IMR-90 (cell line): ENCODE data around the gene TOP2B. TPM values are rescaled to one million over a fixed set of nuclear protein-coding genes. Genes with fewer than 3 reads are reported as not detected.

Experiments
- ATAC-seq: fragments of 200-7000 bp; cut with Tn5 transposase; 2 replicates; pipeline ENCODE4 v1.9.1; 2020; ENCODE audit warnings: low read depth, mild to moderate bottlenecking, moderate library complexity
- BruUV-seq: library from RNA; stranded (reverse); fragments of 400-500 nt; replicated peaks from 2 replicates; lab custom pipeline; 2021; lab: Mats Ljungman, UMichigan
- CTCF ChIA-PET: fragments of 300-600 bp; formaldehyde crosslinking; extraction: SDS; loops from one replicate; lab custom pipeline; 2021; ENCODE audit warnings: antibody characterized with exemption; lab: Yijun Ruan, JAX
- POLR2A ChIA-PET: fragments of 300-600 bp; sonication (Branson Sonifier 250); formaldehyde crosslinking; loops from one replicate; lab custom pipeline; 2022; ENCODE audit warnings: antibody characterized with exemption; ENCODE audit not compliant: unreplicated experiment; lab: Charles Lee
- DNase-seq: peaks from one replicate; pipeline ENCODE4 v3.0.0; 2013
- H2AFZ ChIP-seq: replicated peaks from 2 replicates; pipeline ENCODE3; 2013; ENCODE audit warnings: low read length, mild to moderate bottlenecking; ENCODE audit not compliant: poor library complexity
- H2AK5ac ChIP-seq: 2 replicates; pipeline ENCODE4 v1.6.1; 2013; ENCODE audit warnings: low read depth, low read length, inconsistent platforms
- H2AK9ac ChIP-seq: replicated peaks from 2 replicates; pipeline ENCODE3; 2013; ENCODE audit warnings: mild to moderate bottlenecking, low read depth, low read length, moderate library complexity; ENCODE audit not compliant: poor library complexity
- H2BK120ac ChIP-seq: 2 replicates; pipeline ENCODE4 v1.6.1; 2013; ENCODE audit warnings: low read depth, low read length, inconsistent platforms
- H2BK15ac ChIP-seq: 3 replicates; pipeline ENCODE4 v1.6.1; 2013; ENCODE audit warnings: low read depth, low read length, inconsistent platforms
- H2BK20ac ChIP-seq: 2 replicates; pipeline ENCODE4 v1.6.1; 2013; ENCODE audit warnings: low read depth, mild to moderate bottlenecking, inconsistent platforms, low read length, moderate library complexity
- H2BK5ac ChIP-seq: 2 replicates; pipeline ENCODE4 v1.6.1; 2013; ENCODE audit warnings: mild to moderate bottlenecking, low read depth, low read length, inconsistent platforms; ENCODE audit not compliant: poor library complexity, severe bottlenecking
- H3K14ac ChIP-seq: replicated peaks from 2 replicates; pipeline ENCODE4 v1.6.1; 2013; ENCODE audit warnings: low read depth, low read length, inconsistent platforms
- H3K18ac ChIP-seq: 2 replicates; pipeline ENCODE4 v1.6.1; 2013; ENCODE audit warnings: low read depth, low read length, control low read depth
- H3K23ac ChIP-seq: 2 replicates; pipeline ENCODE4 v1.6.1; 2013; ENCODE audit warnings: low read depth, low read length, inconsistent platforms
- H3K27ac ChIP-seq: 2 replicates; pipeline ENCODE4 v1.5.1; 2013; ENCODE audit warnings: mild to moderate bottlenecking, control low read depth, low read length; ENCODE audit not compliant: insufficient read depth
- H3K27me3 ChIP-seq: 2 replicates; pipeline ENCODE4 v1.6.1; 2013; ENCODE audit warnings: low read length; ENCODE audit not compliant: control insufficient read depth, insufficient read depth
- H3K36me3 ChIP-seq: 2 replicates; pipeline ENCODE4 v1.6.1; 2013; ENCODE audit warnings: low read length, mixed read lengths; ENCODE audit not compliant: control insufficient read depth, insufficient read depth
- H3K4ac ChIP-seq: 2 replicates; pipeline ENCODE4 v1.6.1; 2013; ENCODE audit warnings: low read depth, low read length, inconsistent platforms
- H3K4me1 ChIP-seq: 2 replicates; pipeline ENCODE4 v1.6.1; 2013; ENCODE audit warnings: low read length, mixed read lengths; ENCODE audit not compliant: control insufficient read depth, insufficient read depth
- H3K4me2 ChIP-seq: 2 replicates; pipeline ENCODE4 v1.6.1; 2013; ENCODE audit warnings: low read depth, mild to moderate bottlenecking, control low read depth, low read length, moderate library complexity
- H3K4me3 ChIP-seq: 2 replicates; pipeline ENCODE4 v1.5.1; 2013; ENCODE audit warnings: low read depth, mild to moderate bottlenecking, control low read depth, low read length, moderate library complexity; ENCODE audit not compliant: insufficient read depth
- H3K56ac ChIP-seq: 2 replicates; pipeline ENCODE4 v1.6.1; 2013; ENCODE audit warnings: low read length, inconsistent platforms; ENCODE audit not compliant: insufficient read depth; ENCODE audit errors: extremely low read depth
- H3K79me1 ChIP-seq, 2 experiments: 2 replicates each; pipeline ENCODE4 v1.6.1; 2013; ENCODE audit warnings: low read length in 2 of 2, inconsistent platforms in 1 of 2, low read depth in 1 of 2
- H3K9ac ChIP-seq: 2 replicates; pipeline ENCODE4 v1.6.1; 2013; ENCODE audit warnings: low read depth, low read length, control low read depth
- H3K9me1 ChIP-seq: 2 replicates; pipeline ENCODE4 v1.6.1; 2013; ENCODE audit warnings: low read length, inconsistent platforms; ENCODE audit not compliant: insufficient read depth
- H3K9me3 ChIP-seq: 2 replicates; pipeline ENCODE4 v1.6.1; 2013; ENCODE audit warnings: low read length; ENCODE audit not compliant: control insufficient read depth, insufficient read depth
- H4K20me1 ChIP-seq: 2 replicates; pipeline ENCODE4 v1.6.1; 2013; ENCODE audit warnings: low read length, inconsistent platforms; ENCODE audit not compliant: insufficient read depth
- H4K5ac ChIP-seq: 2 replicates; pipeline ENCODE4 v1.6.1; 2013; ENCODE audit warnings: mild to moderate bottlenecking, low read depth, low read length, control low read depth
- H4K8ac ChIP-seq, 2 experiments: 2 replicates each; pipeline ENCODE4 v1.6.1; 2013; ENCODE audit warnings: low read depth in 2 of 2, low read length in 2 of 2, control low read depth in 1 of 2, inconsistent platforms in 1 of 2
- H4K91ac ChIP-seq: 2 replicates; pipeline ENCODE4 v1.6.1; 2013; ENCODE audit warnings: low read depth, low read length, inconsistent platforms; ENCODE audit not compliant: insufficient read depth
- NFE2L2 ChIP-seq: fragments of 150-350 bp; IDR thresholded peaks from 2 replicates; pipeline ENCODE4 v1.6.1; 2016; ENCODE audit warnings: low read depth, mild to moderate bottlenecking, low read length
- RCOR1 ChIP-seq: IDR thresholded peaks from 2 replicates; pipeline ENCODE4 v1.6.1; 2012; ENCODE audit warnings: mild to moderate bottlenecking, low read length, improper control_type of control experiment; ENCODE audit not compliant: insufficient replicate concordance
- WGBS, 2 experiments: methylation state at CpG; one replicate each; pipeline versions ENCODE4 v1.1.5 to v1.1.7; 2013; ENCODE audit warnings: missing lambda C conversion rate in 2 of 2; ENCODE audit not compliant: insufficient read length in 1 of 2; ENCODE audit errors: extremely low coverage in 2 of 2; 5-methylcytosine and 5-hydroxymethylcytosine counted together
- dilution Hi-C: fragments of 300-500 bp; cut with HindIII; formaldehyde crosslinking; loops from one replicate; pipeline ENCODE4 v1.14.3; 2018; ENCODE audit warnings: low sequenced_read_pairs; ENCODE audit not compliant: unreplicated experiment
- in situ Hi-C: fragments of 300-500 bp; cut with MboI; formaldehyde crosslinking; loops from 3 replicates; pipeline ENCODE4 v1.14.3; 2019; ENCODE audit warnings: low sequenced_read_pairs, inconsistent platforms, mixed read lengths
- intact Hi-C: fragments of 100-400 bp; cut with micrococcal nuclease; formaldehyde crosslinking; loops from 2 replicates; pipeline ENCODE4 v1.10.0; 2022
- polyA plus RNA-seq, 3 experiments: library from polyadenylated mRNA; depleted of rRNA; stranded (reverse); fragments of >200 nt; gene quantifications; 2 replicates each; pipeline ENCODE4 v1.2.3, GENCODE V29; 2012; ENCODE audit warnings: low replicate concordance in 1 of 3
- total RNA-seq: library from RNA; depleted of rRNA; stranded (reverse); fragments of >200 nt; gene quantifications from 2 replicates; pipeline ENCODE4 v1.2.3, GENCODE V29; 2012

The TOP2B gene
- total and polyA plus RNA-seq, 2 of the 4 experiments (the other 2 are of a cell fraction), result 45.5 to 53.4 TPM

- in situ Hi-C loops (loop anchor here (10.0 to 25.0 kb wide), 3 partner anchors 625 to 1328 kb away; no protein-coding TSS in a partner anchor), dilution Hi-C loops (no loop called here), intact Hi-C loops (loop anchor here (10.0 kb wide), 1 partner anchor 1325 kb away; no protein-coding TSS in a partner anchor)
- Histone ChIP-seq H3K9ac (no peak overlapping the region), H2AK9ac (no peak overlapping the region), H3K23ac (no peak overlapping the region), H3K36me3 (no peaks in the 10 kb centered on the region), H4K8ac (no peak overlapping the region), H3K27me3 (no peaks in the 10 kb centered on the region), H3K27ac (no peak overlapping the region), H3K4ac (no peak overlapping the region), H2BK5ac (no peak overlapping the region), H3K79me1 (no peaks in the 10 kb centered on the region), H3K9me1 (peaks cover 5% of the 10 kb centered on the region; the same call in 1 of the 2 replicates), H2BK120ac (no peak overlapping the region), H2BK20ac (no peak overlapping the region), H4K20me1 (no peaks in the 10 kb centered on the region), H4K91ac (no peak overlapping the region), H3K4me3 (no peak overlapping the region), H2BK15ac (no peak overlapping the region), H3K14ac (no peak overlapping the region), H3K18ac (no peak overlapping the region), H3K4me2 (no peak overlapping the region), H3K4me1 (peaks cover 3% of the 10 kb centered on the region), H3K9me3 (no peaks in the 10 kb centered on the region), H3K56ac (no peak overlapping the region), H2AFZ (no peak overlapping the region), H2AK5ac (no peak overlapping the region), H4K5ac (no peak overlapping the region)
- ChIA-PET POLR2A (no interaction called here), CTCF (no interaction called here)
- WGBS, 2 experiments, result 90% methylated on average over 2 of the region's 8 CpGs; no CpG with 5 or more reads in 1 of the 2 experiments
- DNase-seq (no peak), ATAC-seq (no peak)
- TF ChIP-seq NFE2L2 (peak; percentile 35; the same call in 1 of the 2 replicates), RCOR1 (no peak)
- BruUV-seq, result no TSS peak
Measured at GRCh38 chr3:25589783-25590258, 74.9 kb downstream of the TOP2B start.
